ENCODE results near the gene SCUBE1.

The SCUBE1 gene

GRCh38 chr22:43235445-43236409, 107.4 kb downstream of the SCUBE1 start:
- TF ChIP-seq GATA2 (IDR thresholded peaks at IDR 0.05; ENCODE audit: low read depth, low read length) = no peak
- TF ChIP-seq GATA3 (IDR thresholded peaks at IDR 0.05; ENCODE audit: low read depth, low read length) = no peak

- no peak for TF ChIP-seq GATA3 (IDR thresholded peaks at IDR 0.05; ENCODE audit: low read depth, low read length)
- TF ChIP-seq GATA2 (IDR thresholded peaks at IDR 0.05; ENCODE audit: low read depth, low read length) = no peak
These were observed 108.7 kb downstream of the SCUBE1 start for GRCh38 chr22:43234264-43234988.

- TF ChIP-seq GATA3 (IDR thresholded peaks at IDR 0.05; ENCODE audit: low read depth, low read length) (no peak), GATA2 (IDR thresholded peaks at IDR 0.05; ENCODE audit: low read depth, low read length) (no peak)
These were observed 109.6 kb downstream of the SCUBE1 start for GRCh38 chr22:43233529-43233928.

- TF ChIP-seq GATA3 (IDR thresholded peaks at IDR 0.05; ENCODE audit: low read depth, low read length) (no peak), GATA2 (IDR thresholded peaks at IDR 0.05; ENCODE audit: low read depth, low read length) (no peak)
These were observed 110.7 kb downstream of the SCUBE1 start for GRCh38 chr22:43232445-43232844.

GRCh38 chr22:43231724-43232034, 111.5 kb downstream of the SCUBE1 start:
- TF ChIP-seq GATA3 (IDR thresholded peaks at IDR 0.05; ENCODE audit: low read depth, low read length) = no peak
- TF ChIP-seq GATA2 (IDR thresholded peaks at IDR 0.05; ENCODE audit: low read depth, low read length) = no peak

GRCh38 chr22:43230971-43231723, 112.0 kb downstream of the SCUBE1 start:
- TF ChIP-seq GATA3 (IDR thresholded peaks at IDR 0.05; ENCODE audit: low read depth, low read length) (no peak), GATA2 (IDR thresholded peaks at IDR 0.05; ENCODE audit: low read depth, low read length) (no peak)

GRCh38 chr22:43230571-43230970, 112.6 kb downstream of the SCUBE1 start:
- TF ChIP-seq GATA2 (IDR thresholded peaks at IDR 0.05; ENCODE audit: low read depth, low read length) (no peak), GATA3 (IDR thresholded peaks at IDR 0.05; ENCODE audit: low read depth, low read length) (no peak)

- TF ChIP-seq GATA3 (IDR thresholded peaks at IDR 0.05; ENCODE audit: low read depth, low read length) (no peak), GATA2 (IDR thresholded peaks at IDR 0.05; ENCODE audit: low read depth, low read length) (no peak)
These were observed 114.3 kb downstream of the SCUBE1 start for GRCh38 chr22:43228863-43229262.

GRCh38 chr22:43228330-43228729, 114.8 kb downstream of the SCUBE1 start:
- TF ChIP-seq GATA2 (IDR thresholded peaks at IDR 0.05; ENCODE audit: low read depth, low read length) = no peak
- TF ChIP-seq GATA3 (IDR thresholded peaks at IDR 0.05; ENCODE audit: low read depth, low read length) = no peak

GRCh38 chr22:43227239-43227630, 115.9 kb downstream of the SCUBE1 start:
- TF ChIP-seq GATA2 (IDR thresholded peaks at IDR 0.05; ENCODE audit: low read depth, low read length) (no peak), GATA3 (IDR thresholded peaks at IDR 0.05; ENCODE audit: low read depth, low read length) (no peak)

- TF ChIP-seq GATA2 (IDR thresholded peaks at IDR 0.05; ENCODE audit: low read depth, low read length) = no peak
- no peak for TF ChIP-seq GATA3 (IDR thresholded peaks at IDR 0.05; ENCODE audit: low read depth, low read length)
These were observed 116.6 kb downstream of the SCUBE1 start for GRCh38 chr22:43226377-43227238.

GRCh38 chr22:43225609-43226008, 117.6 kb downstream of the SCUBE1 start:
- no peak for TF ChIP-seq GATA2 (IDR thresholded peaks at IDR 0.05; ENCODE audit: low read depth, low read length)
- no peak for TF ChIP-seq GATA3 (IDR thresholded peaks at IDR 0.05; ENCODE audit: low read depth, low read length)

GRCh38 chr22:43222987-43223386, 120.2 kb downstream of the SCUBE1 start:
- no peak for TF ChIP-seq GATA2 (IDR thresholded peaks at IDR 0.05; ENCODE audit: low read depth, low read length)
- no peak for TF ChIP-seq GATA3 (IDR thresholded peaks at IDR 0.05; ENCODE audit: low read depth, low read length)
